ENCODE data around the gene NKAIN1. TPM values are rescaled to one million over a fixed set of nuclear protein-coding genes. Genes with fewer than 3 reads are reported as not detected.

NKAIN1 gene
- total and polyA plus RNA-seq, 2 of the 13 experiments (the other 11 are each of a cell fraction or from before 2014, with no cell fraction given) = 0.29 to 0.40 TPM

DNA sequence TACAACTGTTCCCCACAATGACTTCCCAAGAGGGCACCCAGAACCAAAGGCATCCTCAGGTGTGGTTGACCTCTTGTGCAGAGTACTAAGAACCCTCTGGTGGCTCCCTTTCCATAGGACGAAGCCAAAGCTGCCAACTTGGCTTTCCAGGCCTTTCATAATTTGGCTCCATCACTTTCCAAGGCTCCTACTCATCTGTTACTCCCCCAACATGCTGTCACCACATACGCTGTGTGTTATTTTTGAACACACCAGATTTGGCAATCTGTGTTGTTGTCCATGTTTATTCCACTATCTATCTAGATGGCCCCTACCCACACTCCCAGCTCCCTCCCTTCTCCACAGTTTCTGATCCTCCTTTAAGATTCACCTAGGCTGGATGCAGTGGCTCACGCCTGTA, 10.2 kb upstream of the NKAIN1 start:
- Histone ChIP-seq H4K20me1 (ENCODE audit: insufficient read depth, low read length) (no peaks in the 10 kb centered on the region), H3K9me3 (ENCODE audit: low read length) (no peaks in the 10 kb centered on the region), H3K79me2 (ENCODE audit: insufficient read depth, low read length) (no peaks in the 10 kb centered on the region), H3K9ac (ENCODE audit: insufficient read depth, low read depth, low read length) (no peak overlapping the region), H3K4me2 (ENCODE audit: low read depth, low read length) (no peak overlapping the region), H3K36me3 (replicated peaks in 1 of 2; ENCODE audit: control insufficient read depth in 1 of 2, insufficient read depth in 2 of 2, low read length in 2 of 2) (no peaks in the 10 kb centered on the region), H3K27ac (ENCODE audit: extremely low read length, insufficient read depth, low read length) (no peak overlapping the region), H2AFZ (ENCODE audit: low read length) (no peak overlapping the region), H3K4me3 (replicated peaks in 1 of 3; ENCODE audit: insufficient read depth in 1 of 3, low read depth in 2 of 3, low read length in 3 of 3) (no peak overlapping the region), H3K27me3 (ENCODE audit: control insufficient read depth in 1 of 2, insufficient read depth in 2 of 2, low read length in 2 of 2) (no peaks in the 10 kb centered on the region), H3K4me1 (ENCODE audit: insufficient read depth, low read length) (no peaks in the 10 kb centered on the region; the same call in 1 of the 2 replicates)
- intact Hi-C loops (cut with micrococcal nuclease; ENCODE audit: unreplicated experiment) (no loop called here), in situ Hi-C loops (cut with HindIII; ENCODE audit: extremely low pct_ligation_motif_present, low pct_unique_long_range_greater_than_20kb) (no loop called here)
- ChIA-PET CTCF (ENCODE audit: low intra/inter-chr PET ratio, low total read pairs) (no interaction called here), POLR2A (no interaction called here)
- ATAC-seq (no peak), DNase-seq (ENCODE audit: low spot score) (no peak), FAIRE-seq (no peak)
- BruUV-seq (replicated peaks) = no TSS peak
- 59% methylated on average over 3 of the region's 3 CpGs for WGBS (ENCODE audit: low lambda C conversion rate)
- TF ChIP-seq ZFYVE20 (CRISPR knock-in tag; IDR thresholded peaks at IDR 0.05; ENCODE audit: borderline replicate concordance, low read depth) = no peak
- TF ChIP-seq, protein P1, sequence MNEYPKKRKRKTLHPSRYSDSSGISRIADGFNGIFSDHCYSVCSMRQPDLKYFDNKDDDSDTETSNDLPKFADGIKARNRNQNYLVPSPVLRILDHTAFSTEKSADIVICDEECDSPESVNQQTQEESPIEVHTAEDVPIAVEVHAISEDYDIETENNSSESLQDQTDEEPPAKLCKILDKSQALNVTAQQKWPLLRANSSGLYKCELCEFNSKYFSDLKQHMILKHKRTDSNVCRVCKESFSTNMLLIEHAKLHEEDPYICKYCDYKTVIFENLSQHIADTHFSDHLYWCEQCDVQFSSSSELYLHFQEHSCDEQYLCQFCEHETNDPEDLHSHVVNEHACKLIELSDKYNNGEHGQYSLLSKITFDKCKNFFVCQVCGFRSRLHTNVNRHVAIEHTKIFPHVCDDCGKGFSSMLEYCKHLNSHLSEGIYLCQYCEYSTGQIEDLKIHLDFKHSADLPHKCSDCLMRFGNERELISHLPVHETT (CRISPR knock-in tag; conservative IDR thresholded peaks at IDR 0.05) = no peak
- no peak for TF ChIP-seq ZGPAT (CRISPR knock-in tag; IDR thresholded peaks at IDR 0.05)
- no peak for TF ChIP-seq ZNF256 (CRISPR knock-in tag; conservative IDR thresholded peaks at IDR 0.05)
- TF ChIP-seq ZNF205 (CRISPR knock-in tag; IDR thresholded peaks at IDR 0.05) = no peak
- TF ChIP-seq CENPT (CRISPR knock-in tag; IDR thresholded peaks at IDR 0.05; ENCODE audit: low read depth) = no peak
- no peak for TF ChIP-seq ERF (CRISPR knock-in tag; IDR thresholded peaks at IDR 0.05)
- no peak for TF ChIP-seq ADNP (CRISPR knock-in tag; IDR thresholded peaks at IDR 0.05)
- TF ChIP-seq, protein P2, sequence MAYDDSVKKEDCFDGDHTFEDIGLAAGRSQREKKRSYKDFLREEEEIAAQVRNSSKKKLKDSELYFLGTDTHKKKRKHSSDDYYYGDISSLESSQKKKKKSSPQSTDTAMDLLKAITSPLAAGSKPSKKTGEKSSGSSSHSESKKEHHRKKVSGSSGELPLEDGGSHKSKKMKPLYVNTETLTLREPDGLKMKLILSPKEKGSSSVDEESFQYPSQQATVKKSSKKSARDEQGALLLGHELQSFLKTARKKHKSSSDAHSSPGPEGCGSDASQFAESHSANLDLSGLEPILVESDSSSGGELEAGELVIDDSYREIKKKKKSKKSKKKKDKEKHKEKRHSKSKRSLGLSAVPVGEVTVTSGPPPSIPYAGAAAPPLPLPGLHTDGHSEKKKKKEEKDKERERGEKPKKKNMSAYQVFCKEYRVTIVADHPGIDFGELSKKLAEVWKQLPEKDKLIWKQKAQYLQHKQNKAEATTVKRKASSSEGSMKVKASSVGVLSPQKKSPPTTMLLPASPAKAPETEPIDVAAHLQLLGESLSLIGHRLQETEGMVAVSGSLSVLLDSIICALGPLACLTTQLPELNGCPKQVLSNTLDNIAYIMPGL (CRISPR knock-in tag; IDR thresholded peaks at IDR 0.05; ENCODE audit: borderline replicate concordance in 1 of 2, low read depth in 1 of 2) = no peak
- TF ChIP-seq KAT7 (CRISPR knock-in tag; IDR thresholded peaks at IDR 0.05; ENCODE audit: borderline replicate concordance) = no peak
- TF ChIP-seq CCDC6 (CRISPR knock-in tag; IDR thresholded peaks at IDR 0.05) = no peak
- TF ChIP-seq, protein P3, sequence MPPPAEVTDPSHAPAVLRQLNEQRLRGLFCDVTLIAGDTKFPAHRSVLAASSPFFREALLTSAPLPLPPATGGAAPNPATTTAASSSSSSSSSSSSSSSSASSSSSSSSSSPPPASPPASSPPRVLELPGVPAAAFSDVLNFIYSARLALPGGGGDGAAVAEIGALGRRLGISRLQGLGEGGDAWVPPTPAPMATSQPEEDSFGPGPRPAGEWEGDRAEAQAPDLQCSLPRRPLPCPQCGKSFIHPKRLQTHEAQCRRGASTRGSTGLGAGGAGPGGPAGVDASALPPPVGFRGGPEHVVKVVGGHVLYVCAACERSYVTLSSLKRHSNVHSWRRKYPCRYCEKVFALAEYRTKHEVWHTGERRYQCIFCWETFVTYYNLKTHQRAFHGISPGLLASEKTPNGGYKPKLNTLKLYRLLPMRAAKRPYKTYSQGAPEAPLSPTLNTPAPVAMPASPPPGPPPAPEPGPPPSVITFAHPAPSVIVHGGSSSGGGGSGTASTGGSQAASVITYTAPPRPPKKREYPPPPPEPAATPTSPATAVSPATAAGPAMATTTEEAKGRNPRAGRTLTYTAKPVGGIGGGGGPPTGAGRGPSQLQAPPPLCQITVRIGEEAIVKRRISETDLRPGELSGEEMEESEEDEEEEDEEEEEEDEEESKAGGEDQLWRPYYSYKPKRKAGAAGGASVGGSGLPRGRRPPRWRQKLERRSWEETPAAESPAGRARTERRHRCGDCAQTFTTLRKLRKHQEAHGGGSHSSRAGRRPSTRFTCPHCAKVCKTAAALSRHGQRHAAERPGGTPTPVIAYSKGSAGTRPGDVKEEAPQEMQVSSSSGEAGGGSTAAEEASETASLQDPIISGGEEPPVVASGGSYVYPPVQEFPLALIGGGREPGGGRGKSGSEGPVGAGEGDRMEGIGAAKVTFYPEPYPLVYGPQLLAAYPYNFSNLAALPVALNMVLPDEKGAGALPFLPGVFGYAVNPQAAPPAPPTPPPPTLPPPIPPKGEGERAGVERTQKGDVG (CRISPR knock-in tag; IDR thresholded peaks at IDR 0.05; ENCODE audit: borderline replicate concordance) = no peak
- no peak for TF ChIP-seq ZNF24 (IDR thresholded peaks at IDR 0.05)
- no peak for TF ChIP-seq ZNF143 (CRISPR knock-in tag; IDR thresholded peaks at IDR 0.05)
- no peak for TF ChIP-seq ZNF224 (CRISPR knock-in tag; IDR thresholded peaks at IDR 0.05)
- TF ChIP-seq ZNF614 (CRISPR knock-in tag; IDR thresholded peaks at IDR 0.05; ENCODE audit: borderline replicate concordance) = no peak
- TF ChIP-seq, protein P4, sequence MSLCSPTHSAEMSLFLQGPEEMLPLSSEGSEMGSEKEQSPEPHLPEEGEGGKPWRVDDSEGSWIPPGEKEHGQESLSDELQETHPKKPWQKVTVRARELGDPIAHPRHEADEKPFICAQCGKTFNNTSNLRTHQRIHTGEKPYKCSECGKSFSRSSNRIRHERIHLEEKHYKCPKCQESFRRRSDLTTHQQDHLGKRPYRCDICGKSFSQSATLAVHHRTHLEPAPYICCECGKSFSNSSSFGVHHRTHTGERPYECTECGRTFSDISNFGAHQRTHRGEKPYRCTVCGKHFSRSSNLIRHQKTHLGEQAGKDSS (CRISPR knock-in tag; IDR thresholded peaks at IDR 0.05; ENCODE audit: borderline replicate concordance, low read depth) = no peak
- TF ChIP-seq ZNF274 (CRISPR knock-in tag; IDR thresholded peaks at IDR 0.05) = no peak

Data from HepG2 (cell line).